Lung (tissue), 12 donors: ENCODE data around the gene CPXM2. TPM values are rescaled to one million over a fixed set of nuclear protein-coding genes. Genes with fewer than 3 reads are reported as not detected.

ENCODE experiments used
- ATAC-seq: fragments of 200-7000 bp; cut with Tn5 transposase; one replicate; pipeline ENCODE4 v1.9.1; 2020; ENCODE audit warnings: moderate number of reproducible peaks; ENCODE audit not compliant: insufficient read depth, low FRiP score
- DNase-seq, 3 donors: peaks; one replicate each; pipeline ENCODE4 v3.0.0-alpha.2; 2013 to 2017
- H3K27ac ChIP-seq, 2 donors: one replicate each; pipeline ENCODE4 v1.5.1; 2013; ENCODE audit warnings: mild to moderate bottlenecking in 2 of 2, moderate library complexity in 2 of 2, control low read depth in 1 of 2, inconsistent platforms in 1 of 2, low read depth in 1 of 2, low read length in 1 of 2
- H3K27me3 ChIP-seq, 3 donors: one replicate each; pipeline ENCODE4 v1.5.1; 2013; ENCODE audit warnings: low read length in 2 of 3; ENCODE audit not compliant: control insufficient read depth in 3 of 3, insufficient read depth in 3 of 3
- H3K36me3 ChIP-seq, 4 donors: one replicate each; pipeline ENCODE4 v1.5.1; 2013; ENCODE audit warnings: low read length in 4 of 4, mild to moderate bottlenecking in 1 of 4, moderate library complexity in 1 of 4; ENCODE audit not compliant: control insufficient read depth in 4 of 4, insufficient read depth in 4 of 4
- H3K4me1 ChIP-seq, 5 donors: one replicate each; pipeline ENCODE4 v1.5.1; 2013; ENCODE audit warnings: low read length in 5 of 5, mild to moderate bottlenecking in 2 of 5, moderate library complexity in 1 of 5; ENCODE audit not compliant: control insufficient read depth in 5 of 5, insufficient read depth in 5 of 5
- H3K4me3 ChIP-seq: one replicate; pipeline ENCODE4 v1.5.1; 2013; ENCODE audit warnings: mild to moderate bottlenecking, control low read depth, moderate library complexity
- H3K9ac ChIP-seq, 2 donors: one replicate each; pipeline ENCODE4 v1.5.1; 2013; ENCODE audit warnings: low read length in 2 of 2, control low read depth in 1 of 2; ENCODE audit not compliant: insufficient read depth in 1 of 2
- H3K9me3 ChIP-seq, 4 donors: one replicate each; pipeline ENCODE4 v1.5.1; 2013; ENCODE audit warnings: low read length in 3 of 4, mild to moderate bottlenecking in 1 of 4, moderate library complexity in 1 of 4; ENCODE audit not compliant: control insufficient read depth in 4 of 4, insufficient read depth in 3 of 4
- WGBS, 2 donors: extraction: QIAGEN DNeasy Blood & Tissue Kit; methylation state at CpG; one replicate each; pipeline ENCODE4 v1.1.7; 2013; 5-methylcytosine and 5-hydroxymethylcytosine counted together
- polyA plus RNA-seq, 2 donors: library from polyadenylated mRNA; stranded (reverse); fragments of 200-250 nt; gene quantifications; one replicate each; pipeline ENCODE4 v1.2.1, GENCODE V29; 2013
- total RNA-seq, 2 donors: library from RNA; depleted of rRNA in 1 of 2; stranded (reverse); fragments of >200 nt in 1 of 2; gene quantifications; one replicate each; pipeline ENCODE4 v1.2.1, GENCODE V29; 2014 to 2021
- TF ChIP-seq, protein P1 (sequence below): IDR thresholded peaks from 2 replicates; pipeline ENCODE4 v1.5.1; 2012; ENCODE audit warnings: mild to moderate bottlenecking; ENCODE audit errors: control extremely low read depth, extremely low read depth
- donor health status: control.
- donor health status: control.
- donor health status: Bipolar disorder and iron deficiency.
- donor health status: healthy.
- donor health status: DM: yes; HTN: yes; CAD: no.

The CPXM2 gene
- total and polyA plus RNA-seq, 4 donors = 0.66 to 5.0 (median 2.1) TPM

DNA sequence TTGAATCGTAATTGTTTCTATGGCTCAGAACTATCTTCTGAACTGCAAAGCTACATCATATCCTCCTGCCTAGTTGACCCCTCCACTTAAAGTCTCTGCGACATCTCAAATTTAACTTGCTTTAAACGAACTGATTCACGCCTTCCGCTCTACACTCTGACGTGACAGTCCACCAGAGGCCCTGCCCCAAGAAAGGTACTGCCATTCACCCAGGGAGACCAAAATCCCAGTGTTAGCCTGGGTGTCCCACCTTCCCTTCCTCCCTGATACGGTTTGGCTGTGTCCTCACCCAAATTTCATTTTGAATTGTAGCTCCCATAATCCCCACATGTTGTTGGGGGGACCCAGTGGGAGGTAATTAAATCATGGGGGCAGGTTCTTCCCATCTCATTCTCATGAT is 90.8 kb downstream of the CPXM2 start:
- TF ChIP-seq, protein P1, sequence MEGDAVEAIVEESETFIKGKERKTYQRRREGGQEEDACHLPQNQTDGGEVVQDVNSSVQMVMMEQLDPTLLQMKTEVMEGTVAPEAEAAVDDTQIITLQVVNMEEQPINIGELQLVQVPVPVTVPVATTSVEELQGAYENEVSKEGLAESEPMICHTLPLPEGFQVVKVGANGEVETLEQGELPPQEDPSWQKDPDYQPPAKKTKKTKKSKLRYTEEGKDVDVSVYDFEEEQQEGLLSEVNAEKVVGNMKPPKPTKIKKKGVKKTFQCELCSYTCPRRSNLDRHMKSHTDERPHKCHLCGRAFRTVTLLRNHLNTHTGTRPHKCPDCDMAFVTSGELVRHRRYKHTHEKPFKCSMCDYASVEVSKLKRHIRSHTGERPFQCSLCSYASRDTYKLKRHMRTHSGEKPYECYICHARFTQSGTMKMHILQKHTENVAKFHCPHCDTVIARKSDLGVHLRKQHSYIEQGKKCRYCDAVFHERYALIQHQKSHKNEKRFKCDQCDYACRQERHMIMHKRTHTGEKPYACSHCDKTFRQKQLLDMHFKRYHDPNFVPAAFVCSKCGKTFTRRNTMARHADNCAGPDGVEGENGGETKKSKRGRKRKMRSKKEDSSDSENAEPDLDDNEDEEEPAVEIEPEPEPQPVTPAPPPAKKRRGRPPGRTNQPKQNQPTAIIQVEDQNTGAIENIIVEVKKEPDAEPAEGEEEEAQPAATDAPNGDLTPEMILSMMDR = no peak
- WGBS, 2 donors = 73 to 75% methylated on average over 7 of the region's 7 CpGs
- H3K27ac ChIP-seq = no peak overlapping the region

DNA sequence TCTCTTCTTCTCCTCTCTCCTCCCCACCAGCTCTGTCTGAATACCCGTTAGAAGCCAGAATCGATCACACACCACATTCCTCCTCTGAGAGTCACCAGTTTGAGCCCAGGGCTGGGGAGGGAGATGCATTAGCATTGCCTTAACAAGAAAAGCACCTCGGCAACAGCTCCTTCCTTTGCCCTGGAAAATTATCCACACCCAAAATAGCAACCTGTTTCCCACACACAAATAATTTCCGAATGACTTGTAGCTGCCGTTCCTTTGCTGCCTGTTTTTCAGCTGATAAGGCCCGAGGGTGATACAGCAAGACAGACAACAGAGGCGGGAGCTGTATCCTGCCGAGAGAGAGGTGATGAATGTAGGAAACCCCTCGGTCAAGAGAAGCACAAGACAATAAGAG is 91.3 kb downstream of the CPXM2 start:
- Histone ChIP-seq H3K27ac (no peak overlapping the region), H3K27me3 (peaks cover 0 to 5% (median 0%) of the 10 kb centered on the region in 3 donors), H3K9me3 (peaks cover 0 to 5% (median 0%) of the 10 kb centered on the region in 4 donors), H3K36me3 (no peaks in the 10 kb centered on the region), H3K4me3 (no peak overlapping the region), H3K4me1 (peaks cover 0 to 1% (median 0%) of the 10 kb centered on the region in 5 donors), H3K9ac (no peak overlapping the region)
- ATAC-seq = no peak
- 12 to 14% methylated on average over 9 of the region's 9 CpGs for WGBS, 2 donors
- DNase-seq = no peak
- TF ChIP-seq, protein P1 = no peak

More for the DNA sequence above, 90.8 kb downstream of the CPXM2 start:
- DNase-seq (no peak), ATAC-seq (no peak)
- H3K9me3 ChIP-seq = peaks cover 0 to 3% (median 0%) of the 10 kb centered on the region in 4 donors
- H3K27me3 ChIP-seq = peaks cover 0 to 5% (median 0%) of the 10 kb centered on the region in 3 donors
- H3K9ac ChIP-seq = no peak overlapping the region
- H3K36me3 ChIP-seq = no peaks in the 10 kb centered on the region
- no peak overlapping the region for H3K4me3 ChIP-seq
- H3K4me1 ChIP-seq = peaks cover 0 to 1% (median 0%) of the 10 kb centered on the region in 5 donors

DNA sequence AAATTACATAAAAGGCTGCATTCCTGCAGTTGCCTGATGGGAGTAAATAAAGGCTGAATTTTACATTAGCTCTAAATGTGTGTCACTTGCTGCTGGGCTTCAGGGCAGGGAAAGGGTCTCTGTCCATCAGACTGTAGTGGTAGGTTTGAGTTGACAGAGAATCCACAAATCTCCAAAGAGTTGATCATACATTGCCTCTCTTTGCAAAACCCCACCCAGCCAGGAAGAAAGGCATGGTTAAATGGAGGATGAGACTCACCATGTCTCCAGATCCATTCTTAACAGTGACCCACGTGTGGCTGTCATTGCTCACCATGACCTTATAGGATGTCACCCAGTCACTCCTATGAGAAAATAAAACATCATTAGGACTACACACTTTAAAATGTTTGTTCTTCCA is 92.8 kb downstream of the CPXM2 start:
- peaks cover 0 to 1% (median 0%) of the 10 kb centered on the region in 5 donors for H3K4me1 ChIP-seq
- H3K27ac ChIP-seq = no peak overlapping the region
- H3K9me3 ChIP-seq = peaks cover 0 to 6% (median 0%) of the 10 kb centered on the region in 4 donors
- H3K36me3 ChIP-seq = no peaks in the 10 kb centered on the region
- no peak for ATAC-seq
- 53 to 86% methylated on average over 1 of the region's 1 CpG for WGBS, 2 donors
- no peak overlapping the region for H3K9ac ChIP-seq
- no peak overlapping the region for H3K4me3 ChIP-seq
- no peak for DNase-seq
- TF ChIP-seq, protein P1 = no peak
- H3K27me3 ChIP-seq = peaks cover 0 to 5% (median 0%) of the 10 kb centered on the region in 3 donors

DNA sequence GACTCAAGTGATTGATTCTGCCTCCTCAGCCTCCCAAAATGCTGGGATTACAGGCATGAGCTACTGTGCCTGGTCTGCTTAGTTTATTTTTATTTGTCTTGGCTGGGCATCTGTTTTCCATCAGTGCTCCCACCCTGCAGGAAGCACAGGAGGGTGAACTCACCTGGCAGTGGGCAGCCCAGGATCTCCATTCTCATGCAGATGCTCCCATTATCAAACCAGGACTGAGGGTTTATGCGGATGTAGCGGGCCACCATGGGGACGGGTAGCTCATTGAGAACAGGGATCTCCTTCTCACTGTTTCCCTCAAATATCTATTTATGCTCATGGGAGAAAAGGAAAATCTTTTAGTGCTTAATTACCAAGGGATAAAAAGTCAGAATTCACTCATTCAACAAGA is 93.8 kb downstream of the CPXM2 start:
- Histone ChIP-seq H3K4me1 (peaks cover 0 to 1% (median 0%) of the 10 kb centered on the region in 5 donors), H3K9ac (no peak overlapping the region), H3K9me3 (peaks cover 0 to 6% (median 0%) of the 10 kb centered on the region in 4 donors), H3K27me3 (peaks cover 0 to 5% (median 0%) of the 10 kb centered on the region in 3 donors), H3K27ac (no peak overlapping the region), H3K36me3 (no peaks in the 10 kb centered on the region), H3K4me3 (no peak overlapping the region)
- TF ChIP-seq, protein P1 = no peak
- DNase-seq (no peak), ATAC-seq (no peak)
- WGBS, 2 donors = 88 to 90% methylated on average over 3 of the region's 3 CpGs
